Liver (tissue), 9 donors: Measurements from ENCODE around the gene ERN1. TPM values are rescaled to one million over a fixed set of nuclear protein-coding genes. Genes with fewer than 3 reads are reported as not detected.

ENCODE experiments used
- DNase-seq: peaks from one replicate; pipeline ENCODE4 v3.0.0-alpha.2; 2017; ENCODE audit warnings: low spot score
- H3K27ac ChIP-seq, 2 donors: one replicate each; pipeline ENCODE4 v1.7.0; 2013; ENCODE audit warnings: inconsistent platforms in 2 of 2, low read length in 2 of 2, control low read depth in 1 of 2, low read depth in 1 of 2, mild to moderate bottlenecking in 1 of 2
- H3K27me3 ChIP-seq, 4 donors: one replicate each; pipeline versions ENCODE4 v1.6.1 to v1.7.0; 2013; ENCODE audit warnings: low read length in 3 of 4, inconsistent platforms in 1 of 4, mild to moderate bottlenecking in 1 of 4, moderate library complexity in 1 of 4; ENCODE audit not compliant: control insufficient read depth in 4 of 4, insufficient read depth in 4 of 4
- H3K36me3 ChIP-seq, 4 donors: one replicate each; pipeline versions ENCODE4 v1.6.1 to v1.7.0; 2013; ENCODE audit warnings: low read length in 3 of 4, mild to moderate bottlenecking in 3 of 4, low read depth in 1 of 4, moderate library complexity in 1 of 4; ENCODE audit not compliant: control insufficient read depth in 4 of 4, insufficient read depth in 3 of 4
- H3K4me1 ChIP-seq, 4 donors: one replicate each; pipeline versions ENCODE4 v1.6.1 to v1.7.0; 2013; ENCODE audit warnings: low read length in 3 of 4, mild to moderate bottlenecking in 3 of 4, moderate library complexity in 1 of 4; ENCODE audit not compliant: control insufficient read depth in 4 of 4, insufficient read depth in 4 of 4
- H3K4me3 ChIP-seq, 3 donors: one replicate each; pipeline versions ENCODE4 v1.6.1 to v1.7.0; 2013; ENCODE audit warnings: low read length in 3 of 3, control low read depth in 1 of 3, low read depth in 1 of 3, mild to moderate bottlenecking in 1 of 3
- H3K9ac ChIP-seq, 2 donors: one replicate each; pipeline ENCODE4 v1.7.0; 2013; ENCODE audit warnings: low read length in 2 of 2, mild to moderate bottlenecking in 2 of 2, moderate library complexity in 2 of 2, control low read depth in 1 of 2, low read depth in 1 of 2
- H3K9me3 ChIP-seq, 4 donors: one replicate each; pipeline versions ENCODE4 v1.6.1 to v1.7.0; 2013; ENCODE audit warnings: low read length in 3 of 4; ENCODE audit not compliant: control insufficient read depth in 4 of 4
- ATF3 ChIP-seq: IDR thresholded peaks from 2 replicates; pipeline ENCODE4 v1.6.1; 2016; ENCODE audit warnings: antibody characterized with exemption
- CTCF ChIP-seq: fragments of 150-350 bp; IDR thresholded peaks from 2 replicates; pipeline ENCODE4 v1.5.1; 2017; ENCODE audit warnings: improper control_type of control experiment, low read depth, low read length; ENCODE audit not compliant: missing input control
- EGR1 ChIP-seq, 2 donors: IDR thresholded peaks; 2 replicates each; pipeline ENCODE4 v1.6.1; 2016 to 2018; ENCODE audit warnings: antibody characterized with exemption in 2 of 2, low read depth in 2 of 2
- FOXA1 ChIP-seq: IDR thresholded peaks from 2 replicates; pipeline ENCODE4 v1.6.1; 2016; ENCODE audit warnings: antibody characterized with exemption
- FOXA2 ChIP-seq: IDR thresholded peaks from 2 replicates; pipeline ENCODE4 v1.6.1; 2016; ENCODE audit warnings: antibody characterized with exemption
- GABPA ChIP-seq, 2 donors: IDR thresholded peaks in 1 of 2; conservative IDR thresholded peaks in 1 of 2; 2 replicates each; pipeline ENCODE4 v1.6.1; 2016; ENCODE audit warnings: antibody characterized with exemption in 2 of 2, mild to moderate bottlenecking in 1 of 2, moderate library complexity in 1 of 2
- HNF4A ChIP-seq, 2 donors: conservative IDR thresholded peaks; 2 replicates each; pipeline ENCODE4 v1.6.1; 2016; ENCODE audit warnings: antibody characterized with exemption in 2 of 2, mild to moderate bottlenecking in 2 of 2
- MAX ChIP-seq: IDR thresholded peaks from 2 replicates; pipeline ENCODE4 v1.6.1; 2016; ENCODE audit warnings: antibody characterized with exemption
- NR2F2 ChIP-seq: IDR thresholded peaks from 2 replicates; pipeline ENCODE4 v1.6.1; 2016; ENCODE audit warnings: antibody characterized with exemption
- RAD21 ChIP-seq, 2 donors: IDR thresholded peaks; 2 replicates each; pipeline ENCODE4 v1.6.1; 2016; ENCODE audit warnings: antibody characterized with exemption in 2 of 2, mild to moderate bottlenecking in 2 of 2
- RXRA ChIP-seq, 2 donors: IDR thresholded peaks; 2 replicates each; pipeline ENCODE4 v1.6.1; 2017 to 2018; ENCODE audit warnings: antibody characterized with exemption in 2 of 2, mild to moderate bottlenecking in 1 of 2
- SP1 ChIP-seq: IDR thresholded peaks from 2 replicates; pipeline ENCODE4 v1.6.1; 2018; ENCODE audit warnings: antibody characterized with exemption, mild to moderate bottlenecking
- TAF1 ChIP-seq: conservative IDR thresholded peaks from 2 replicates; pipeline ENCODE4 v1.6.1; 2016; ENCODE audit warnings: antibody characterized with exemption, mild to moderate bottlenecking
- YY1 ChIP-seq: IDR thresholded peaks from 2 replicates; pipeline ENCODE4 v1.6.1; 2016; ENCODE audit warnings: antibody characterized with exemption, mild to moderate bottlenecking
- WGBS: extraction: QIAGEN DNeasy Blood & Tissue Kit; methylation state at CpG from one replicate; pipeline ENCODE4 v1.1.7; 2013; 5-methylcytosine and 5-hydroxymethylcytosine counted together
- polyA plus RNA-seq, 2 donors: library from polyadenylated mRNA; stranded (reverse) in 1 of 2; unstranded in 1 of 2; fragments of 200-250 nt in 1 of 2; fragments of >200 nt in 1 of 2; fragmentation: Nextera tagmentation in 1 of 2; extraction: Ambion mirVana in 1 of 2; gene quantifications; one replicate each; pipeline versions ENCODE4 v1.2.1 to v1.2.3, GENCODE V29; 2013 to 2015
- total RNA-seq, 2 donors: library from RNA; depleted of rRNA; stranded (reverse); fragments of >200 nt; gene quantifications; one replicate each; pipeline ENCODE4 v1.2.3, GENCODE V29; 2014
- donor health status: healthy.
- donor health status: healthy.
- donor health status: healthy.
- donor health status: healthy.
- donor health status: healthy.

The ERN1 gene
- total and polyA plus RNA-seq, 4 donors, result 6.3 to 35.1 (median 14.9) TPM

- H3K36me3 ChIP-seq, result no peaks in the 10 kb centered on the region
- DNase-seq, result no peak
- no peak for TF ChIP-seq RXRA (IDR thresholded peaks at IDR 0.05)
- TF ChIP-seq GABPA (IDR thresholded peaks at IDR 0.05 in 1 of 2, conservative IDR thresholded peaks at IDR 0.05 in 1 of 2), result no peak
- TF ChIP-seq CTCF, result no peak
- no peak for TF ChIP-seq TAF1
- no peak for TF ChIP-seq MAX
- no peak for TF ChIP-seq RAD21 (IDR thresholded peaks at IDR 0.05)
- TF ChIP-seq SP1, result no peak
- H3K4me1 ChIP-seq, result no peaks in the 10 kb centered on the region
- H3K9ac ChIP-seq, result peak overlapping the region in 1 of 2 donors; percentile 50
- H3K9me3 ChIP-seq, result no peaks in the 10 kb centered on the region
- WGBS, result 73% methylated on average over 3 of the region's 3 CpGs
- H3K27ac ChIP-seq, result no peak overlapping the region
- H3K4me3 ChIP-seq, result no peak overlapping the region
- no peaks in the 10 kb centered on the region for H3K27me3 ChIP-seq
Observed at GRCh38 chr17:64016974-64017373, 113.0 kb downstream of the ERN1 start.

- whole genome bisulfite sequencing, result 58% methylated on average over 5 of the region's 5 CpGs
- Histone ChIP-seq H3K4me1 (no peaks in the 10 kb centered on the region), H3K27me3 (no peaks in the 10 kb centered on the region), H3K27ac (peak overlapping the region; percentile 5 to 23), H3K9ac (no peak overlapping the region), H3K4me3 (no peak overlapping the region), H3K9me3 (no peaks in the 10 kb centered on the region), H3K36me3 (no peaks in the 10 kb centered on the region)
- TF ChIP-seq NR2F2 (peak; percentile 83), FOXA2 (no peak), MAX (no peak), EGR1 (IDR thresholded peaks at IDR 0.05; ENCODE audit: low read depth in 2 of 2) (no peak), YY1 (no peak), HNF4A (conservative IDR thresholded peaks at IDR 0.05) (no peak)
- no peak for DNase-seq
Observed at GRCh38 chr17:64016231-64016784, 113.6 kb downstream of the ERN1 start.

GRCh38 chr17:64015447-64015846 lies 114.5 kb downstream of the ERN1 start:
- no peak for DNase-seq
- WGBS, result 92% methylated on average over 6 of the region's 6 CpGs
- Histone ChIP-seq H3K9ac (no peak overlapping the region), H3K36me3 (no peaks in the 10 kb centered on the region), H3K27me3 (no peaks in the 10 kb centered on the region), H3K4me3 (no peak overlapping the region), H3K4me1 (no peaks in the 10 kb centered on the region), H3K9me3 (no peaks in the 10 kb centered on the region), H3K27ac (peak overlapping the region in 1 of 2 donors; percentile 46)
- no peak for TF ChIP-seq EGR1 (IDR thresholded peaks at IDR 0.05; ENCODE audit: low read depth in 2 of 2)
- no peak for TF ChIP-seq FOXA1
- TF ChIP-seq ATF3, result no peak
